GM12878 (cell line): ENCODE measurements around the gene ARAP1. TPM values are rescaled to one million over a fixed set of nuclear protein-coding genes. Genes with fewer than 3 reads are reported as not detected.

ENCODE experiments used
- BHLHE40 ChIP-seq, 2 experiments: fragments of 450-650 bp in 1 of 2; IDR thresholded peaks; 2 replicates each; pipeline ENCODE4 v1.6.1; 2011 to 2017; ENCODE audit warnings: low read depth in 2 of 2, borderline replicate concordance in 1 of 2, improper control_type of control experiment in 1 of 2, low read length in 1 of 2, mild to moderate bottlenecking in 1 of 2
- CTCF ChIP-seq, 3 experiments: IDR thresholded peaks in 2 of 3; conservative IDR thresholded peaks in 1 of 3; 2 replicates each; pipeline ENCODE4 v1.5.1; 2011; ENCODE audit warnings: low read depth in 3 of 3, low read length in 3 of 3, mild to moderate bottlenecking in 3 of 3, control low read depth in 2 of 3, moderate library complexity in 2 of 3, inconsistent platforms in 1 of 3, mixed read lengths in 1 of 3; ENCODE audit not compliant: control insufficient read depth in 2 of 3, insufficient read depth in 1 of 3; ENCODE audit errors: extremely low read depth in 1 of 3
- IKZF1 ChIP-seq: fragments of 450-650 bp; conservative IDR thresholded peaks from 2 replicates; pipeline ENCODE4 v1.6.1; 2017; ENCODE audit warnings: antibody characterized with exemption, mild to moderate bottlenecking
- MXI1 ChIP-seq: fragments of 150-350 bp; IDR thresholded peaks from 2 replicates; pipeline ENCODE4 v1.6.1; 2011; ENCODE audit warnings: low read depth, mild to moderate bottlenecking, inconsistent platforms, low read length, improper control_type of control experiment
- RAD21 ChIP-seq: IDR thresholded peaks from 2 replicates; pipeline ENCODE4 v1.6.1; 2011; ENCODE audit warnings: mild to moderate bottlenecking, low read depth, low read length, moderate library complexity; ENCODE audit not compliant: insufficient read depth
- SKIL ChIP-seq: fragments of 450-650 bp; IDR thresholded peaks from 2 replicates; pipeline ENCODE4 v1.6.1; 2017; ENCODE audit warnings: mild to moderate bottlenecking, low read depth, inconsistent platforms; ENCODE audit not compliant: poor library complexity, severe bottlenecking
- SMC3 ChIP-seq: IDR thresholded peaks from 2 replicates; pipeline ENCODE4 v1.6.1; 2011; ENCODE audit warnings: low read length, improper control_type of control experiment, borderline replicate concordance
- WRNIP1 ChIP-seq: IDR thresholded peaks from 2 replicates; pipeline ENCODE4 v1.6.1; 2011; ENCODE audit warnings: low read depth, low read length, improper control_type of control experiment, borderline replicate concordance
- ZZZ3 ChIP-seq: IDR thresholded peaks from 2 replicates; pipeline ENCODE4 v1.6.1; 2011; ENCODE audit warnings: low read depth; ENCODE audit not compliant: control insufficient read depth, insufficient read length
- polyA plus RNA-seq, 11 experiments: library from polyadenylated mRNA; depleted of rRNA in 4 of 11; unstranded in 6 of 11; stranded (reverse) in 5 of 11; fragments of >200 nt; fragmentation: Nextera tagmentation in 4 of 11; fragmentation: Illumina TruSeq in 1 of 11; extraction: Ambion mirVana in 4 of 11; extraction: Trizol in 1 of 11; gene quantifications; 1 replicate in 1 of 11; 2 replicates in 10 of 11; pipeline versions ENCODE4 v1.2.1 to v1.2.3, GENCODE V29; 2011 to 2016; ENCODE audit warnings: inconsistent platforms in 2 of 11, missing spikeins in 2 of 11, low read depth in 1 of 11
- total RNA-seq, 4 experiments: library from RNA; depleted of rRNA in 3 of 4; stranded (reverse); fragments of >200 nt in 3 of 4; fragmentation: Illumina TruSeq in 1 of 4; extraction: Trizol in 1 of 4; gene quantifications; 2 replicates each; pipeline versions ENCODE4 v1.2.1 to v1.2.3, GENCODE V29; 2013 to 2021

The ARAP1 gene
- total and polyA plus RNA-seq, 10 of the 15 experiments (the other 5 are each of a cell fraction or from before 2014, with no cell fraction given): 0.55 to 102 (median 51.0) TPM

DNA sequence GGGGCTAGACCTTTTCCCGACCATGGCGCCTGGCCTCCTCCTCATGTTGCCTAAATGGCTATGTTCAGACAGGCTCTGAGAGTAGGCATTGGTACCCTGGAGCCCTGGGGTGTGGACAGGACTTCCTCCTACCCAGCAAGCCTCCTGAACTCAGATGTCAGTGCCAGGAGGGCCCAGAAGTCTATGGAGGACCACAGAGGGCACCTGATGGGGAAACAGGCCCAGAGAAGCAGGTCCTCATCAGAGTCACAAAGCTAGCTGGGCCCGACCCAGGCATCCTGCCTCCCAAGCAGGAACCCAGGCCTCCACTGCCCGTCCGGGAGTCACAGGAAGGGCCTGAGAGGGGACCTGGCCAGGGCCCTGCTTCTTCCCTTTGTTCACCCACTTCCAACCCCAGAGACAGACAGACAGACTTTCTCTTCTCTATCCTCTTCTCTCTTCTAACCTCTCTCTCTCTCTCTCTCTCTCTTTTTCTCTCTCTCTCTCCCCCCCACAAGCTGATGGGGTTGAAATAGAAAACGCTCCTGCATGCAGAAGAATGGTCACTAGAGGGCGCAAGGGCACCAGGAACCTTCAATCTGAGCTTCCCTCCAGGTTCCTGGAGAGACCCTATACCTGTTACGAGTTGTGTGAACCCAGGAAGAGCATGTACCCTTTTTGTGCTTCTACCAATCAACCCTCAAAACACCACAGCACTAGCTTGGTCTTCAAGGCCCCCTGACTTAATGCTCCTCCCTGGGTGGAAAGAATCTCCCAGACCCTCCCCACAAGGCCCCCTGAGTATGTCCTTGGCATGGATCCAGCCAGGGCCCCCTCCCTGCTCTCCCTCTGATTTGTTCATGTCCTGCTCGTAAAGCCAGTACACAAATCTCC is 27.1 kb downstream of the ARAP1 start (continued):
- TF ChIP-seq RAD21 (peak; percentile 98), SMC3 (peak; percentile 92), CTCF (IDR thresholded peaks at IDR 0.05 in 2 of 3, conservative IDR thresholded peaks at IDR 0.05 in 1 of 3; ENCODE audit: control insufficient read depth in 2 of 3, extremely low read depth in 1 of 3, insufficient read depth in 1 of 3, low read depth in 3 of 3, low read length in 3 of 3) (peak; percentile 81 to 93 (median 89); a peak in 5 of 6 replicates), SKIL (peak; percentile 53), WRNIP1 (0 out of 2 replicates have a peak, but pooled peaks have one; percentile 29), BHLHE40 (IDR thresholded peaks at IDR 0.05; ENCODE audit: borderline replicate concordance in 1 of 2, low read depth in 2 of 2, low read length in 1 of 2) (0 out of 4 replicates have a peak, but pooled peaks of 1 of the 2 experiments have one; percentile 32), IKZF1 (peak; percentile 31; the same call in 1 of the 2 replicates), ZZZ3 (peak; percentile 77), MXI1 (no peak)
